H1 (cell line): ENCODE results near the gene ARL8A. TPM values are rescaled to one million over a fixed set of nuclear protein-coding genes. Genes with fewer than 3 reads are reported as not detected.

ENCODE experiments used
- CEBPB ChIP-seq: IDR thresholded peaks from 2 replicates; pipeline ENCODE4 v1.6.1; 2012; ENCODE audit warnings: low read depth, low read length
- KDM4A ChIP-seq: IDR thresholded peaks from one replicate; pipeline ENCODE4 v1.7.1; 2012; ENCODE audit warnings: low read depth, mild to moderate bottlenecking, moderate library complexity, low read length, inconsistent platforms; ENCODE audit not compliant: severe bottlenecking
- POLR2A ChIP-seq, 2 experiments: IDR thresholded peaks; 1 replicate in 1 of 2; 2 replicates in 1 of 2; pipeline ENCODE4 v1.6.1; 2011; ENCODE audit warnings: low read depth in 2 of 2, low read length in 2 of 2, mild to moderate bottlenecking in 2 of 2; ENCODE audit errors: control extremely low read depth in 1 of 2
- POLR2AphosphoS5 ChIP-seq: IDR thresholded peaks from 2 replicates; pipeline ENCODE4 v1.6.1; 2011; ENCODE audit warnings: low read depth, low read length
- RBBP5 ChIP-seq: IDR thresholded peaks from 2 replicates; pipeline ENCODE4 v1.7.1; 2012; ENCODE audit warnings: low read depth, mild to moderate bottlenecking, inconsistent platforms, low read length, moderate library complexity, borderline replicate concordance
- RXRA ChIP-seq: IDR thresholded peaks from 2 replicates; pipeline ENCODE4 v1.6.1; 2011; ENCODE audit warnings: low read depth, mild to moderate bottlenecking, low read length, moderate library complexity; ENCODE audit not compliant: insufficient read depth
- SUZ12 ChIP-seq: fragments of 200-600 bp; sonication (generic); IDR thresholded peaks from 2 replicates; pipeline ENCODE4 v1.6.1; 2012; ENCODE audit warnings: mild to moderate bottlenecking, inconsistent platforms, low read length, moderate library complexity, mixed read lengths
- polyA plus RNA-seq, 7 experiments: library from polyadenylated mRNA; depleted of rRNA in 3 of 7; stranded (reverse) in 5 of 7; unstranded in 2 of 7; fragments of >200 nt in 5 of 7; fragments of 200-250 nt in 2 of 7; gene quantifications; 1 replicate in 5 of 7; 2 replicates in 1 of 7; 4 replicates in 1 of 7; pipeline versions ENCODE4 v1.2.1 to v1.2.3, GENCODE V29; 2011 to 2013; ENCODE audit warnings: missing spikeins in 2 of 7, mixed read lengths in 2 of 7
- total RNA-seq: library from RNA; stranded (reverse); fragmentation: NEBNext Ultra II Directional; extraction: Animal tissue kit (Norgen Biotek cat#: 25700); gene quantifications from 2 replicates; pipeline ENCODE4 v1.2.1, GENCODE V29; 2021

The ARL8A gene
- total and polyA plus RNA-seq, 2 of the 8 experiments (the other 6 are each of a cell fraction or from before 2014, with no cell fraction given) = 40.3 to 58.7 TPM

DNA sequence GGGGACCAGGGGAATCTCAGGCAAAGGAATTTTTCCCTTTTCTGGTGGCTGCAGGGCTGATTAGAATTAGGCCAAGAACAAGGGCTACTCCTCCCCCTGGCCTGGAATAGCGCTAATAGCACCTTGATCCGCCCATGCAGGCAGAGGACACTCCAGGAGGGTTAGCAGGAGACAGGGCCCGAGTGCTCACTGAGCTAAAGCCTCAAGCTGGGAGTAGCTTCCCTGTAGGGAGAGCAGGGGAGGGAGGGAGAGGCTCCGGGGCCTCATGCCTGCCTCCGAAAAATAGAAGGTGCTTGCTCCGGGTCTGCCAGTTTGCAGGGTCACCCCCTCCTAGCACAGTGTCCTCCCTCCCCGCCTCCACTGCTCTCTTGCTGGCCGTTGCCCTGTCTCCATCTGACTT lies 12.1 kb upstream of the ARL8A start (continued):
- TF ChIP-seq SUZ12 (no peak), POLR2AphosphoS5 (no peak), RBBP5 (no peak), RXRA (no peak), CEBPB (no peak), POLR2A (IDR thresholded peaks at IDR 0.05; ENCODE audit: control extremely low read depth in 1 of 2, low read depth in 2 of 2, low read length in 2 of 2) (no peak), KDM4A (no peak)
